ENCODE measurements around the gene SH3PXD2A. TPM values are rescaled to one million over a fixed set of nuclear protein-coding genes. Genes with fewer than 3 reads are reported as not detected.
A peak's percentile ranks its signal among the peaks of the same experiment; 100 is the strongest.

SH3PXD2A gene
- total and polyA plus RNA-seq, 7 donors: 19.0 to 58.2 (median 24.5) TPM

- intact Hi-C loops (cut with DNase I): no loop called here
- Histone ChIP-seq H3K27me3 (peaks cover 0 to 23% (median 0%) of the 10 kb centered on the region in 3 donors), H3K4me3 (peak overlapping the region in 3 of 4 donors; percentile 38 to 48 (median 46)), H3K9me3 (no peaks in the 10 kb centered on the region), H3K4me1 (peaks cover 0 to 33% (median 27%) of the 10 kb centered on the region in 4 donors), H3K36me3 (no peaks in the 10 kb centered on the region), H3K27ac (peak overlapping the region; percentile 6 to 43 (median 38))
- no peak for DNase-seq
- no peak for TF ChIP-seq EP300 (IDR thresholded peaks at IDR 0.05)
- TF ChIP-seq POLR2A (IDR thresholded peaks at IDR 0.05): no peak
- TF ChIP-seq, protein P1, sequence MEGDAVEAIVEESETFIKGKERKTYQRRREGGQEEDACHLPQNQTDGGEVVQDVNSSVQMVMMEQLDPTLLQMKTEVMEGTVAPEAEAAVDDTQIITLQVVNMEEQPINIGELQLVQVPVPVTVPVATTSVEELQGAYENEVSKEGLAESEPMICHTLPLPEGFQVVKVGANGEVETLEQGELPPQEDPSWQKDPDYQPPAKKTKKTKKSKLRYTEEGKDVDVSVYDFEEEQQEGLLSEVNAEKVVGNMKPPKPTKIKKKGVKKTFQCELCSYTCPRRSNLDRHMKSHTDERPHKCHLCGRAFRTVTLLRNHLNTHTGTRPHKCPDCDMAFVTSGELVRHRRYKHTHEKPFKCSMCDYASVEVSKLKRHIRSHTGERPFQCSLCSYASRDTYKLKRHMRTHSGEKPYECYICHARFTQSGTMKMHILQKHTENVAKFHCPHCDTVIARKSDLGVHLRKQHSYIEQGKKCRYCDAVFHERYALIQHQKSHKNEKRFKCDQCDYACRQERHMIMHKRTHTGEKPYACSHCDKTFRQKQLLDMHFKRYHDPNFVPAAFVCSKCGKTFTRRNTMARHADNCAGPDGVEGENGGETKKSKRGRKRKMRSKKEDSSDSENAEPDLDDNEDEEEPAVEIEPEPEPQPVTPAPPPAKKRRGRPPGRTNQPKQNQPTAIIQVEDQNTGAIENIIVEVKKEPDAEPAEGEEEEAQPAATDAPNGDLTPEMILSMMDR (IDR thresholded peaks at IDR 0.05): no peak
- TF ChIP-seq POLR2AphosphoS5 (IDR thresholded peaks at IDR 0.05): no peak
- 51 to 71% methylated on average over 17 of the region's 17 CpGs for WGBS, 2 donors
These were observed 163.5 kb downstream of the SH3PXD2A start for GRCh38 chr10:103691723-103692435.

- no peak for DNase-seq
- intact Hi-C loops (cut with DNase I): no loop called here
- WGBS, 2 donors: 75 to 84% methylated on average over 4 of the region's 4 CpGs
- Histone ChIP-seq H3K27me3 (peaks cover 0 to 23% (median 0%) of the 10 kb centered on the region in 3 donors), H3K4me3 (no peak overlapping the region), H3K36me3 (no peaks in the 10 kb centered on the region), H3K4me1 (peaks cover 0 to 34% (median 24%) of the 10 kb centered on the region in 4 donors), H3K27ac (no peak overlapping the region), H3K9me3 (no peaks in the 10 kb centered on the region)
- no peak for TF ChIP-seq POLR2A (IDR thresholded peaks at IDR 0.05)
- no peak for TF ChIP-seq POLR2AphosphoS5 (IDR thresholded peaks at IDR 0.05)
These were observed 164.1 kb downstream of the SH3PXD2A start for GRCh38 chr10:103691267-103691666.

- peaks cover 0 to 23% (median 0%) of the 10 kb centered on the region in 3 donors for H3K27me3 ChIP-seq
- H3K36me3 ChIP-seq: no peaks in the 10 kb centered on the region
- no peak for DNase-seq
- no peaks in the 10 kb centered on the region for H3K9me3 ChIP-seq
- whole genome bisulfite sequencing, 2 donors: 80 to 84% methylated on average over 2 of the region's 2 CpGs
- peaks cover 0 to 31% (median 23%) of the 10 kb centered on the region in 4 donors for H3K4me1 ChIP-seq
- H3K4me3 ChIP-seq: no peak overlapping the region
- no peak overlapping the region for H3K27ac ChIP-seq
- TF ChIP-seq, protein P1 (IDR thresholded peaks at IDR 0.05): no peak
- TF ChIP-seq POLR2A (IDR thresholded peaks at IDR 0.05) (no peak), POLR2AphosphoS5 (IDR thresholded peaks at IDR 0.05) (no peak)
- intact Hi-C loops (cut with DNase I): no loop called here
These were observed 165.1 kb downstream of the SH3PXD2A start for GRCh38 chr10:103690281-103690680.

DNA sequence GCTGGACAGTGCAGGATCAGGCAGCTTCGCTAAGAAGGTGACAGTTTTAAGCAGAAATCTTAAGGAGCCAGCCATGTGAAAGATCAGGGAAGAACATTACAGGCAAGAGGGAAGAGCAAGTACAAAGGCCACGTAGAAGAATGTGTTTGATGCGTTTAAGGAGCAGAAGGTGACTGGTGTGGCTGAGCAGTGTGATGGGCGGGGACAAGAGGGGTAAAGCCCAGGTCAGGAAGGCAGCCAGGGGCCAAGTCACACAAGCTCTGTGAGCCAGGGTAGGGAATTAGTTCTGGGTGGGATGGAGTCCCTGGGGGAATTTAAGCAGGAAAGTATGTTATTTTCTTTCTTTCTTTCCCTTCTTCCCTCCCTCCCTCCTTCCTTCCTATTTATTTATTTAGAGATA is 166.9 kb downstream of the SH3PXD2A start:
- no peaks in the 10 kb centered on the region for H3K36me3 ChIP-seq
- no peak for DNase-seq
- H3K9me3 ChIP-seq: no peaks in the 10 kb centered on the region
- WGBS, 2 donors: 34 to 72% methylated on average over 4 of the region's 4 CpGs
- intact Hi-C loops (cut with DNase I): no loop called here
- H3K4me3 ChIP-seq: no peak overlapping the region
- H3K27ac ChIP-seq: no peak overlapping the region
- peaks cover 0 to 14% (median 0%) of the 10 kb centered on the region in 3 donors for H3K27me3 ChIP-seq
- H3K4me1 ChIP-seq: peaks cover 0 to 27% (median 15%) of the 10 kb centered on the region in 4 donors
- TF ChIP-seq POLR2A (IDR thresholded peaks at IDR 0.05) (no peak), EP300 (IDR thresholded peaks at IDR 0.05) (no peak), POLR2AphosphoS5 (IDR thresholded peaks at IDR 0.05) (no peak)
- TF ChIP-seq, protein P1 (IDR thresholded peaks at IDR 0.05): no peak

DNA sequence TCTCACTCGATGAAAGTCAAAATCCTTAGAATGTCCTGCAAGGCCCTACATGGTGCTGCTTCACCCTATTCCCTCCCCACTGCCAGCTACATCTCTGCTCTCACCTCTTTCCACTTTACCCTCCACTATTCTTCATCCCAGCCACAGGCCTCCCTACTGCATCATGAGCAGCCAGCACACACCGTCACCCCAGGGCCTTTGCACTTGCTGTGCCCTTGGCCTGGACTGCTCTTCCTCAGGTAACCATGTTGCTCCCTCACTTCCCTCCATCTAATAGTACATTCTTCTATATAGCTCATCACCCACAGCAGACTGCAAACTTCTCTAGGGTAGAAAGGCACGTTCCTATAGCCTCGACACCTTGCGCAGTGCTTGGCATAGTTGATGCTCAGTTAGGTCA is 167.7 kb downstream of the SH3PXD2A start:
- no peak for DNase-seq
- no peaks in the 10 kb centered on the region for H3K36me3 ChIP-seq
- peaks cover 0 to 21% (median 9%) of the 10 kb centered on the region in 4 donors for H3K4me1 ChIP-seq
- no peak overlapping the region for H3K27ac ChIP-seq
- intact Hi-C loops (cut with DNase I): no loop called here
- H3K27me3 ChIP-seq: peaks cover 0 to 9% (median 0%) of the 10 kb centered on the region in 3 donors
- TF ChIP-seq POLR2A (IDR thresholded peaks at IDR 0.05) (no peak), EP300 (IDR thresholded peaks at IDR 0.05) (no peak), POLR2AphosphoS5 (IDR thresholded peaks at IDR 0.05) (no peak)
- TF ChIP-seq, protein P1 (IDR thresholded peaks at IDR 0.05): no peak
- 96% methylated on average over 5 of the region's 5 CpGs for WGBS, 2 donors
- H3K4me3 ChIP-seq: no peak overlapping the region
- H3K9me3 ChIP-seq: no peaks in the 10 kb centered on the region

All from sigmoid colon (tissue), 7 donors.